Measurements from ENCODE around the gene EPX.

GRCh38 chr17:58186591-58186990, 5.9 kb upstream of the EPX start:
- TF ChIP-seq, protein P1, sequence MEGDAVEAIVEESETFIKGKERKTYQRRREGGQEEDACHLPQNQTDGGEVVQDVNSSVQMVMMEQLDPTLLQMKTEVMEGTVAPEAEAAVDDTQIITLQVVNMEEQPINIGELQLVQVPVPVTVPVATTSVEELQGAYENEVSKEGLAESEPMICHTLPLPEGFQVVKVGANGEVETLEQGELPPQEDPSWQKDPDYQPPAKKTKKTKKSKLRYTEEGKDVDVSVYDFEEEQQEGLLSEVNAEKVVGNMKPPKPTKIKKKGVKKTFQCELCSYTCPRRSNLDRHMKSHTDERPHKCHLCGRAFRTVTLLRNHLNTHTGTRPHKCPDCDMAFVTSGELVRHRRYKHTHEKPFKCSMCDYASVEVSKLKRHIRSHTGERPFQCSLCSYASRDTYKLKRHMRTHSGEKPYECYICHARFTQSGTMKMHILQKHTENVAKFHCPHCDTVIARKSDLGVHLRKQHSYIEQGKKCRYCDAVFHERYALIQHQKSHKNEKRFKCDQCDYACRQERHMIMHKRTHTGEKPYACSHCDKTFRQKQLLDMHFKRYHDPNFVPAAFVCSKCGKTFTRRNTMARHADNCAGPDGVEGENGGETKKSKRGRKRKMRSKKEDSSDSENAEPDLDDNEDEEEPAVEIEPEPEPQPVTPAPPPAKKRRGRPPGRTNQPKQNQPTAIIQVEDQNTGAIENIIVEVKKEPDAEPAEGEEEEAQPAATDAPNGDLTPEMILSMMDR (conservative IDR thresholded peaks at IDR 0.05 in 1 of 2, IDR thresholded peaks at IDR 0.05 in 1 of 2; ENCODE audit: extremely low read depth in 1 of 2, insufficient read depth in 1 of 2, low read depth in 1 of 2, low read length in 2 of 2): no peak
- TF ChIP-seq EZH2 (IDR thresholded peaks at IDR 0.05; ENCODE audit: borderline replicate concordance, low read length): no peak
